Measurements from ENCODE around the gene SEC22B.
"Not testable (repeated sequence)": the region's sequence is repeated elsewhere in the genome, so short reads cannot be mapped to it uniquely, and the experiment has no call there.

SEC22B gene

DNA sequence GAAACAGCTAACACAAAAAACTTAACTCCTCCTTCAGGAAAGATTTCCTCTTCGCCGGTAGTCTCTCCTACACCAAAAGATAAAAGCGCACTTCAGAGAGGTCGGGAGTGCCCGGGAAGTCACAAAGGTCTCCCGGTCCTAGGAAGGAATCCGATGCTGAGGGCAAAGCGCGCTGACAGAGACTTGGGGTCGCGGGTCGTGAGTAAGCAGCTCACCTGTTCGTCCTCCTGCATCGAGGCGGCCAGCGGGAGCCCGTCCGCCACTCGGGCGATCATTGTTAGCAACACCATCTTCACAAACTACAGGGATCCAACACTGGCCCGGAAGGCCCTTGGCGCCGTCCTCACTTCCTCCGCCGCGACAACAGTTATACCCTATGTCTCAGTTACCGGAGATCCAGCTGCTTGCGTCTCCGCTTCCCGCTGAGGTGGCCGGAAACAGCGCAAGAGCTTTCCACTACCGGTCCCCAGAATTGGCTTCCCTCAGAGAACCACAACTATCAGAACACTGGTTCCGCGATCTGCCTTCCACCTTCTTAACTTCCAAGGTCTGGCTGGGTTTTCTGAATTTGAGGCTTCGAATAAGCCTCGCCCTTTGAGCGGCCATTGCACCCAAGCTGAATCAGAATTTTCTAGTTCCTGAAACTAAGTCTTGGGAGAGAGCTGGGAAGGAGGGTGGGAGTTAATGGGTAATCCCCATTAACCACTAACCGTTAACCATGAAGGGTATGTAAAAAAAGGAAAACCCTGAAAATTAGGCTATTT is at the start of gene SEC22B:
SEC22B (minus strand) TSS at position 429 of the 764 bp plus-strand sequence; CDS start at position 290, 139 bp downstream.
- DNase-seq (ENCODE audit: low read depth, low spot score) = peak; percentile 95
- in situ Hi-C loops (cut with HindIII; ENCODE audit: low sequenced_read_pairs) = no loop called here
- TF ChIP-seq, protein P1, sequence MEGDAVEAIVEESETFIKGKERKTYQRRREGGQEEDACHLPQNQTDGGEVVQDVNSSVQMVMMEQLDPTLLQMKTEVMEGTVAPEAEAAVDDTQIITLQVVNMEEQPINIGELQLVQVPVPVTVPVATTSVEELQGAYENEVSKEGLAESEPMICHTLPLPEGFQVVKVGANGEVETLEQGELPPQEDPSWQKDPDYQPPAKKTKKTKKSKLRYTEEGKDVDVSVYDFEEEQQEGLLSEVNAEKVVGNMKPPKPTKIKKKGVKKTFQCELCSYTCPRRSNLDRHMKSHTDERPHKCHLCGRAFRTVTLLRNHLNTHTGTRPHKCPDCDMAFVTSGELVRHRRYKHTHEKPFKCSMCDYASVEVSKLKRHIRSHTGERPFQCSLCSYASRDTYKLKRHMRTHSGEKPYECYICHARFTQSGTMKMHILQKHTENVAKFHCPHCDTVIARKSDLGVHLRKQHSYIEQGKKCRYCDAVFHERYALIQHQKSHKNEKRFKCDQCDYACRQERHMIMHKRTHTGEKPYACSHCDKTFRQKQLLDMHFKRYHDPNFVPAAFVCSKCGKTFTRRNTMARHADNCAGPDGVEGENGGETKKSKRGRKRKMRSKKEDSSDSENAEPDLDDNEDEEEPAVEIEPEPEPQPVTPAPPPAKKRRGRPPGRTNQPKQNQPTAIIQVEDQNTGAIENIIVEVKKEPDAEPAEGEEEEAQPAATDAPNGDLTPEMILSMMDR (IDR thresholded peaks at IDR 0.05; ENCODE audit: low read depth, low read length) = no peak
- H3K4me3 ChIP-seq (ENCODE audit: low read depth, low read length) = peak within 1 kb of the TSS; percentile 99

DNA sequence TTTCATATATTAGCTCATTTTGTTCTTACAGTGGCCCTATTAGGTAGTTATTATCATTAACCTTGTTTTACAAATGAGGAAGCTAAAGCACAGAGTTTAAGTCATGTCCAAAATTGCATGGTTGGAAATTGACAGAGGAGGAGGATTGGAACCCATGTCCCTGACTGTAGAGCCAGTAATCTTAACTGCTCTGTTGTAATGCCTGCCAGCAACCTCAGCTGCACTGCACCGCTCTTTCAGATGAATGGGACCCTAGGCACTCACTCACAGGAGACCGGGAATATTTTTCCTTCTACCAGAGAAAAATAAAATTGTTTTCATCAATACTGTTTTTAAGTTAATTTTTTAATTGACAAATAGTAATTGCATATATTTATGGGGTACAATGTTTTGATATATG is 41.6 kb upstream of the SEC22B start:
- in situ Hi-C loops (cut with HindIII; ENCODE audit: low sequenced_read_pairs); DNase-seq (ENCODE audit: low read depth, low spot score); H3K4me3 ChIP-seq (ENCODE audit: low read depth, low read length): not testable (repeated sequence)

DNA sequence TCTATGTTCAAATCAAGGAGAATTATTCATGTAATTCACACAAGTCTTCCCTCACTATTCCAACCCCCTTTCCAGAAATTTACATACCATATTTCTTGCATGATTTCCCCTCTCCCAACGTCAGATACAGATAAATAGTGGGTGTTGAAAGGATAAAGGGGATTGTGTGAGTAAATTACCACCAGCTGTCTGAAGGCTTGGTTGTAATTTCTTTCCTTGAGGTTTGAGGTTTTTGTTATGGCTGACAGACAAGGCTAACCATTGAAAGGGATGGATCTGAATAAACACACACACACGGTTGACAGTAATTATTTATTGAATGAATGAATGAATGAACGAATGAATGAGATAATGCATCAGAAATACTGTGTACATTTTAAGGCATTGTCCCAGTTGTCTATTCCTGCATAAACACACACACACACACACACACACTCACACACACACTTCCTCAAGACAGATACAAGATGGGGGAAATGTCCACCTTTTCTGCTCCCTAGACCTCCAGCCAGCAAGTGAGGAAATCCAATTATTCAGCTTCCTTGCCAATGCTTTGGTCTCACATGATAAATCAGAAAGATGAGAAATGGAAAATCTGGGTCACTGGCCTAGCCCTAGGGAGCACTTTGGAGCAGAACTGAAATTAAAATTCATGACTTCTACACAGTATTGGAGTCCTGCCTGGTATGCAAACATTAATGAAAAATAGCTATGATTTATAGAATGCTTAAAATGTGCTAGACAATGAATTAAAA is 41.0 kb upstream of the SEC22B start:
- in situ Hi-C loops (cut with HindIII; ENCODE audit: low sequenced_read_pairs); H3K4me3 ChIP-seq (ENCODE audit: low read depth, low read length); DNase-seq (ENCODE audit: low read depth, low spot score): not testable (repeated sequence)

DNA sequence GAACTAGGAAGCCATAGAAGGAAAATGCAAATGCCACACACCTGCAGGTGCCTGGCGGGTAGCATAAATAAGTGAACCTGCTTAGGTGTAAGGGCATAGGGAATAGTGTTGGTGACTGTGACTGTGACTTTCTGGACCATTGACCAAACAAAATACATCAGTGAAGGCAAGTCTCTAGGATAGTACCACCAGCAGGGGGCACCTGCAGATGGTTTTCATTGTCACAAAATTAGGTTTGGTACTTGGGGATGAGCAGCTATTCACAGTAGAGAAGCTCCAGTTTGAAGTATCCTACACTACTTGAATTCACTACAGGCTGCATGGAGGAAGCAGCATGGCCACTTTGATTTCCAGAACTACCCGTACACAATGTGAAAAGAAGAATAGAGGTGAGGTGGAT is 37.3 kb upstream of the SEC22B start:
- in situ Hi-C loops (cut with HindIII; ENCODE audit: low sequenced_read_pairs); DNase-seq (ENCODE audit: low read depth, low spot score); H3K4me3 ChIP-seq (ENCODE audit: low read depth, low read length): not testable (repeated sequence)

DNA sequence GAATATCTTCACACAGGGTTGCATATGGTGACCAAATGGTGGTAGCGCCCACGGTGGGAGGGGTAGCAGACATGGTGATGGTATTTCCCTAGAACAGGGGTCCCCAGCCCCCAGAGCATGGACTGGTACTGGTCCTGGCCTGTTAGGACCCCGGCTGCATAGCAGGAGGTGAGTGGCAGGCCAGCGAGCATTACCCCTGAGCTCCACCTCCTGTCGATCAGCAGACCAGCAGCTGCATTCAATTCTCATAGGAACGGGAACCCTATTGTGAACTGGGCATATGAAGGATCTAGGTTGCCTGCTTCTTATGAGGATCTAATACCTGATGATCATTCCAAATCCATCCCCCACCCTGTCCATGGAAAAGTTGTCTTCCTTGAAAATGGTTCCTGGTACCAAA is 34.4 kb upstream of the SEC22B start:
- in situ Hi-C loops (cut with HindIII; ENCODE audit: low sequenced_read_pairs); DNase-seq (ENCODE audit: low read depth, low spot score): not testable (repeated sequence)

DNA sequence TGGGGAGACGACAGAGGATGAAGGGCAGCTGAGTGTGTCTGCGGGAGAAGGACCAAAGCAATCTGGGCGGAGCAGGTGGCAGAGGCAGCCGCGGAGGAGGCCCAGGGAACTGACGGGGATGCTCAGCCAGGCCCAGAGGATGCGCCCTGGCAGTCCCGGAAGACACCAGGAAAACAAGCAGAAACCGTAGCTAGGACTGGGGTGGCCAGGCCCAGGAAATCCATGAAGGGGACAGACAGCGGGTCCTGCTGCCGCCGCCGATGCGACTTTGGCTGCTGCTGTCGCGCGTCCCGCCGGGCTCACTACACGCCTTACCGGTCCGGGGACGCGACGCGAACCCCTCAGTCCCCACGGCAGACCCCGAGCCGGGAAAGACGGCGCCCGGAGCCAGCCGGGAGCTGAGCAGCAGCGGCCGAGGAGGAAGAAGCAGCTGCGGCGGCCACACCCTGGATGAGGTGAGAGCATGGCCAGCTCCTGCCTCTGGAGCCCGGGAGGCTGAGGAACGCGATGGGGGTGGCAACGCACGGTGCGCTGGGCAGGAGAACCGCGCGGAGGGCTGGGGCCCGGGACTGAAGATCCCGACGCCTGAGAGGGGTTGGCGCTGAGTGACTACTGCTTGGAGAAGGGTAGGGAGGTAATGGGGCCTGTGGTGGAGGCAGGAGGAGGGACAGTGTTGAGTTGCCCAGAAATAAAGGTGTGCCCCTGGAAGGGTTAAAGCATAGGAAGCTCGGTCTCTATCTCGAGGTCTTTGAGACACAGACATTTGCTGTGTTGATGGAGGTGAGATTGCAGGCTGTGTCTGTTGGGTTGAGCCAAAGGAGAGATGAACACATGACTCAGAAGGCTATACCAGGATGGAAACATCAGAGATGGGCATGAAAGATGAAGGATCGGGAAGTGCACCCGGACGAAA is 20.8 kb upstream of the SEC22B start:
- peak overlapping the region; percentile 31 for H3K4me3 ChIP-seq (ENCODE audit: low read depth, low read length)
- DNase-seq (ENCODE audit: low read depth, low spot score); in situ Hi-C loops (cut with HindIII; ENCODE audit: low sequenced_read_pairs): not testable (repeated sequence)

More for the DNA sequence above, 34.4 kb upstream of the SEC22B start:
- not testable (repeated sequence) for H3K4me3 ChIP-seq (ENCODE audit: low read depth, low read length)

DNA sequence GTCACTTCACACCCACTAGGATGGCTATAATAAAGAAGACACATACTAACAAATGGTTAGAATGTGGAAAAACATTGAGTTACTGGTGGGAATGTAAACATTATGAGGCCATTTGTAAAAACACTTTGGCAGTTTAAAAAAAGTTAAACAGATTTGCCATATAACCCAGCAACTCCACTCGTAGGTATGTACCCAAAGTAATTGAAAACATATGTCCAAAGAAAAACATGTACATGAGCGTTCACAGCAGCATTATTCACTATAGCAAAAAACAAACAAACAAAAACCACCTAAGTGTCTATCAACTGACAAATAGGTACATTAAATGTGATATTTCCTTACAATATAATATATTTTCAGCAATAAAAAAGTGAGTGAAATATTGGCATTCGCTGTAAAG is 12.3 kb upstream of the SEC22B start:
- DNase-seq (ENCODE audit: low read depth, low spot score); H3K4me3 ChIP-seq (ENCODE audit: low read depth, low read length); in situ Hi-C loops (cut with HindIII; ENCODE audit: low sequenced_read_pairs): not testable (repeated sequence)

DNA sequence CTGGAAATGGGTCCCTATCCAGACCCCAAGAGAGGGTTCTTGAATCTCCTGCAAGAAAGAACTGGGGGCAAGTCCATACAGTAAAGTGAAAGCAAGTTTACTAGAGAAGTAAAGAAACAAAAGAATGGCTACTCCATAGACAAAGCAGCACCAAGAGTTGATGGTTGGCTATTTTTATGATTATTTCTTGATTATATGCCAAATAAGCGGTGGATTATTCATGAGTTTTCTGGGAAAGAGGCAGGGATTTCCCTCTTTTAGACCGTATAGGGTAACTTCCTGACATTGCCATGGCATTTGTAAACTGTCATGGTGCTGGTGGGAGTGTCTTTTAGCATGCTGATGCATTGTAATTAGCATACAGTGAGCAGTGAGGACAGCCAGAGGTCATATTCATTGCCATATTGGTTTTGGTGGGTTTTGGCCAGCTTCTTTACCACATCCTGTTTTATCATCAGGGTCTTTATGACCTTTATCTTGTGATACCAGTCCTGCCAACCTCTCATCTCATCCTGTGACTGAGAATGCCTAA is 5.9 kb upstream of the SEC22B start:
- H3K4me3 ChIP-seq (ENCODE audit: low read depth, low read length); in situ Hi-C loops (cut with HindIII; ENCODE audit: low sequenced_read_pairs); DNase-seq (ENCODE audit: low read depth, low spot score): not testable (repeated sequence)

DNA sequence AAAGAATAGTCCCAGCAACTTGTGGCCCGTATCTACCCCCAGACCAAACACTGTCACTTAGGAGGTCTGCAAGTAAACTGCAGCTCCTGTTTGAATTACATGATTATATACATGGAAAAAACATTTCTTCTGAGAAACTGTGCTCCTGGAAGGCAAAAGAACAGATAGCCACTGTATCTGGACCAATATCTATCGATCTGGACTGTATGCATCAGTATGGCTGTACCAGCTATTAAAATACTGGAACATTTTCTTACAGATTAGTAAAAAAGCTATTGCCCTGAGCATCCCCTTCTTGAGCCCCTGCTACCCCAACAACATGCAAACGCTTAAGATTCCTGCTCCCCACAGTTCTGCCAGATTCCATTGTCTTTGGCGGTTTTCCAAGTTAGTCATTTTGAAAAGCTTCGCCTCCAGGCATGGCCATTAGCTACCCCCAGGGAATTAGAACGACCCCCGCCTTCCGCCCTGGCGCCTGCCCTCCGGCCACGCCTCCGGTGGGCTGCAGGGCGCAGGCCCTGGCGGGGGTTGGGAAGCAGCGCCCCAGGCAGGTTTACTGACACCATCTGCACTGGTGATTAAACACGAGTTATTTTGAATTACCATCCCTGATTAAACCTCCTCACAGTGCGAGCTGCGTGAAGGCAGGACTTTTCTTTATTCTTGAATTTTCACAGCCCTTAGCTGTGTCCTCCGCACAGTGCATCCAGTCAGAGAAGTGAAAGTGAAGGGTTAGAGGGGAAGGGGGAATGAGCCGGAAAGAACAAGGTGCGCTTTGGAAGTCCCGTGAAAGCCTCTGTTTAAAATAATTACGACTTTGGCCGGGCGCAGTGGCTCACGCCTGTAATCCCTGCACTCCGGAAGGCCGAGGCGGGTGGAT is 3.7 kb upstream of the SEC22B start:
- peak; percentile 84 for DNase-seq (ENCODE audit: low read depth, low spot score)
- in situ Hi-C loops (cut with HindIII; ENCODE audit: low sequenced_read_pairs) = not testable (repeated sequence)

More for the DNA sequence above, 3.7 kb upstream of the SEC22B start:
- peak overlapping the region; percentile 10 for H3K4me3 ChIP-seq (ENCODE audit: low read depth, low read length)
